ENCODE results near the gene AP4M1. TPM values are rescaled to one million over a fixed set of nuclear protein-coding genes. Genes with fewer than 3 reads are reported as not detected.
A peak's percentile ranks its signal among the peaks of the same experiment; 100 is the strongest.
"Not testable (repeated sequence)": the region's sequence is repeated elsewhere in the genome, so short reads cannot be mapped to it uniquely, and the experiment has no call there.

The AP4M1 gene
- polyA plus RNA-seq, 1 donor, result 18.2 TPM

DNA sequence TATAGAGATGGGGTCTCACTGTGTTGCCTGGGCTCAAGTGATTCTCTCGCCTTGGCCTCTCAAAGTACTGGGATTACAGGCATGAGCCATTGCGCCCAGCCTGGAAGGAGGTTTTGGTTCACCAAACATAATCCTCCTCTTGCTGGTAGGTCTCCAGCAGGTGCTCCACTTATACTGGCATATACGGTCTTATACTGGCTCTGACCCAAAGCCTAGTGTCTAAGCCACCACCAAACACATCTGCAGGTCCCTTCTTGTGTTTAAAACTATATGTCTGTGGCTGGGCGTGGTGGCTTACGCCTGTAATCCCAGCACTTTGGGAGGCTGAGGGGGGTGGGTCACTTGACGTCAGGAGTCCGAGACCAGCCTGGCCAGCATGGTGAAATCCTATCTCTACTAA lies 30.7 kb downstream of the AP4M1 start:
- H3K27ac ChIP-seq (ENCODE audit: low read length), result no peak overlapping the region
- no peak overlapping the region for H3K4me3 ChIP-seq (ENCODE audit: low read length)
- no peaks in the 10 kb centered on the region for H3K9me3 ChIP-seq (ENCODE audit: control insufficient read depth, low read depth, low read length)
- peaks cover 17% of the 10 kb centered on the region for H3K4me1 ChIP-seq (ENCODE audit: control insufficient read depth, insufficient read depth, low read length)
- no CpG with 5 or more reads among the region's 7 CpGs for WGBS (ENCODE audit: insufficient coverage, low lambda C conversion rate)
- no peaks in the 10 kb centered on the region for H3K36me3 ChIP-seq (ENCODE audit: control insufficient read depth, insufficient read depth, low read length)
- no peak for DNase-seq
- no peaks in the 10 kb centered on the region for H3K27me3 ChIP-seq (ENCODE audit: control insufficient read depth, insufficient read depth, low read length)

DNA sequence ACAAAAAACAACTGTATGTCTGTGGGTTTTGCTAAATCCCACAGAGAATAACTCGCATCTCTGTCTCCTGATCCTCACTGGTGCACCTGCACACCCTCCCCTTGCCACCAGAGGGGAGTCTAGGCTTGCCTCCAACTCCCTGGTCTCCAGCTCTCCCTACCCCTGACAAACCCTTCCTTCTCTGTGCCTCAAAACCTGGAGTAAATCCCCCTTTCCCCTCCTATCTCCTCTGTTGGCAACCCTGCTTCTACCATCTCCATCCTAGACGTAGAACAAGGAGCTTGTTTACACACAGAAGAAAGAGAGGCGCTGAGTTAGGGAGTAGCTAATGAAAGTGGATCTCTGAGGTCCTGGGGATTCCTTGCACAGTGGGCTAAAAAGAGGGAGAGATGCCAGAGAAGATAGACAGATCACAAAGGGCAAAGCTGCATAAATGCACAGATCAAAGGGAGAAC lies 31.3 kb downstream of the AP4M1 start:
- H3K4me1 ChIP-seq (ENCODE audit: control insufficient read depth, insufficient read depth, low read length), result peaks cover 17% of the 10 kb centered on the region
- no peak overlapping the region for H3K27ac ChIP-seq (ENCODE audit: low read length)
- DNase-seq, result peak in 1 of 2 donors; percentile 42
- no peaks in the 10 kb centered on the region for H3K27me3 ChIP-seq (ENCODE audit: control insufficient read depth, insufficient read depth, low read length)
- H3K9me3 ChIP-seq (ENCODE audit: control insufficient read depth, low read depth, low read length), result no peaks in the 10 kb centered on the region
- H3K4me3 ChIP-seq (ENCODE audit: low read length), result no peak overlapping the region
- no CpG with 5 or more reads among the region's 3 CpGs for WGBS (ENCODE audit: insufficient coverage, low lambda C conversion rate)
- H3K36me3 ChIP-seq (ENCODE audit: control insufficient read depth, insufficient read depth, low read length), result no peaks in the 10 kb centered on the region

DNA sequence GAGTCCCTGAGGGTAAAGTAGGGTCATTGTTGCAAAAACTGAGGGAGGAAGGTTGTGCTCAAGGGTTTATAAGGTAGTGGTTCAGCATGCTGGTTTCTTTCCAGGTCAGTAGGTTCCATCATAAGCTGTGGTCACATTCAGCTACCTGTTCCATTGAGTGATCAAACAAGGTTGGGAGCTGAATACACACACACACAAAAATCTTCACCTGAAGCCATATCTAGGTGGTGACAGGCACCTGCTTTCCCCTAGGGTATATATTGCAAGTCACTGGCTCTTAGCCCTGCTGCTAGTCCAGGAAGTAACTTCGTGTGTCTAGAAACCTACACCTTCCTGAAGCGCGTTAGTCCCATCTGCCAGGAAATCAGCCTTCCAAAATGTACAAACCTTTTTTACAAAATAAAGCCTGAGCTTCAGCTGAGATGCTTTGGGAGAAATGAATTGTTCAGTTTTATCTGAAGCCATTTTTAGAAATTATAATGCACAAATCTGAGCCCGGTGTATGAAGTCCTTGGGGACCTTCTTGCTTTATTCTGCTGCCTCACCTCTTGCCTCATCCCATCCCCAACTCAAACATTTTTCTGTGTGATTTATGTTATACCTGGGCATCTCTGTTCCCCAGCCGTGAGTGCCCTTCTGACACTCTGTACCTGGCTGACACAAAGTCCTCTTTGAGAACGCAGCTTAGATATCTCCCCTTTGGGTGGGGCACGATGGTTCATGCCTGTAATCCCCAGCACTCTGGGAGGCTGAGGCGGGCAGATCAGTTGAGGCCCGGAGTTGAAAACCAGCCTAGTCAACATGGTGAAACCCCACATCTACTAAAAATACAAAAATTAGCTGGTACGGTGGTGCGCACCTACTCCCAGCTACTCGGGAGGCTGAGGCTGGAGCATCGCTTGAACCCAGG lies 36.7 kb downstream of the AP4M1 start:
- DNase-seq, result no peak
- Histone ChIP-seq H3K9me3 (ENCODE audit: control insufficient read depth, low read depth, low read length) (no peaks in the 10 kb centered on the region), H3K27me3 (ENCODE audit: control insufficient read depth, insufficient read depth, low read length) (no peaks in the 10 kb centered on the region), H3K27ac (ENCODE audit: low read length) (no peak overlapping the region), H3K36me3 (ENCODE audit: control insufficient read depth, insufficient read depth, low read length) (no peaks in the 10 kb centered on the region), H3K4me1 (ENCODE audit: control insufficient read depth, insufficient read depth, low read length) (peaks cover 6% of the 10 kb centered on the region), H3K4me3 (ENCODE audit: low read length) (no peak overlapping the region)
- 100% methylated on average over 1 of the region's 13 CpGs for WGBS (ENCODE audit: insufficient coverage, low lambda C conversion rate)

DNA sequence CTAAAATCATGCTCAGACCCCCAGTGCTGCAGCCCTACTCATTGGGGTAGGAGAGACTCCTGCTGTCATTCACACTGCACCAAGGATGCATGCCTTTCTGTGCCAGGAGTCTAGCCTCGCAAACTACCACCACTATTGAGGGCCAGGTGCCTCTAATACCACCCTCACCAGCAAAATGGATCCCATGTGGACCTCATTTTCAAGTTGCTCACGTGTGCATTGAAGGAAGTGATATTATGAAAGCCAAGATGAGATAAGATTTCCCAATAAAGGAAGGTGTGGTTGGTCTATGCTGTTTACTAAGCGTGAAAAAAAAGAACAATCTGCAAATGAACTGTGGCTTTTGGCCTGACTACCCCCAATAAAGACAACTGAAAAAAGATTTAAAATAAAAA lies 40.1 kb downstream of the AP4M1 start:
- Histone ChIP-seq H3K4me3 (ENCODE audit: low read length) (no peak overlapping the region), H3K27me3 (ENCODE audit: control insufficient read depth, insufficient read depth, low read length) (no peaks in the 10 kb centered on the region), H3K27ac (ENCODE audit: low read length) (peak overlapping the region; percentile 68), H3K4me1 (ENCODE audit: control insufficient read depth, insufficient read depth, low read length) (peaks cover 6% of the 10 kb centered on the region), H3K36me3 (ENCODE audit: control insufficient read depth, insufficient read depth, low read length) (no peaks in the 10 kb centered on the region), H3K9me3 (ENCODE audit: control insufficient read depth, low read depth, low read length) (no peaks in the 10 kb centered on the region)
- WGBS (ENCODE audit: insufficient coverage, low lambda C conversion rate), result no CpG with 5 or more reads among the region's 3 CpGs
- DNase-seq, result peak; percentile 52 to 76

DNA sequence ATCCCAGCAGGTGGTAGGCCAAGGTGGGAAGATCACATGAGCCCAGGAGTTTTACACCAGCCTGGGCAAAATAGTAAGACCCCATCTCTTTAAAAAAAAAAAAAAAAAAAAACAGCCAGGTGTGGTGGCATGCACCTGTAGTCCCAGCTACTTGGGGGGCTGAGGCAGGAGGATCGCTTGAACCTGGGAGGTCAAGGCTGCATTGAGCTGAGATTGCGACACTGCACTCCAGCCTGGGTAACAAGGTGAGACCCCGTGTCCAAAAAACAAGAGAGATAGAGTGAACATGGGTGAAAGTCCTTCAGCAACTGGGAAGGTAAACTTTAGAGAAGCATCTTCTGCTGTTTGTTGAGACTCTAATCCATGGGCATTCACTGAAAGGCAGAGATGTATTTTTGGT lies 41.0 kb downstream of the AP4M1 start:
- no CpG with 5 or more reads among the region's 3 CpGs for WGBS (ENCODE audit: insufficient coverage, low lambda C conversion rate)
- no peaks in the 10 kb centered on the region for H3K36me3 ChIP-seq (ENCODE audit: control insufficient read depth, insufficient read depth, low read length)
- H3K4me3 ChIP-seq (ENCODE audit: low read length), result no peak overlapping the region
- DNase-seq, result no peak
- H3K27me3 ChIP-seq (ENCODE audit: control insufficient read depth, insufficient read depth, low read length), result no peaks in the 10 kb centered on the region
- peaks cover 6% of the 10 kb centered on the region for H3K4me1 ChIP-seq (ENCODE audit: control insufficient read depth, insufficient read depth, low read length)
- peak overlapping the region; percentile 32 for H3K27ac ChIP-seq (ENCODE audit: low read length)
- no peaks in the 10 kb centered on the region for H3K9me3 ChIP-seq (ENCODE audit: control insufficient read depth, low read depth, low read length)

DNA sequence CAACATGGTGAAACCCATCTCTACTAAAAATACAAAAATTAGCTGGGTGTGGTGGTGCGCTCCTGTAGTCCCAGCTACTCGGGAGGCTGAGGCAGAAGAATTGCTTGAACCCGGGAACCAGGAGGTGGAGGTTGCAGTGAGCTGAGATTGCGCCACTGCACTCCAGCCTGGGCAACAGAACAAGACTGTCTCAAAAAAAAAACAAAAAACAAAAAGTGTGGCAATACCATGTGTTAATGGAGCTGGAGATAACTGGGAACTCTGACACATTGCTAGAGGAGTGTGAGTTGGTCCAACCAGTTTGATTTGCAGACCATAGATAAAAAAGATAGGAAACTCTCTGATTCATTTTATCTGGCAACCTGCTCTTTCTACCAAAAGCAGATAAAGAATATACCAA lies 44.9 kb downstream of the AP4M1 start:
- not testable (repeated sequence) for H3K27me3 ChIP-seq (ENCODE audit: control insufficient read depth, insufficient read depth, low read length); DNase-seq; H3K9me3 ChIP-seq (ENCODE audit: control insufficient read depth, low read depth, low read length); H3K4me3 ChIP-seq (ENCODE audit: low read length); H3K36me3 ChIP-seq (ENCODE audit: control insufficient read depth, insufficient read depth, low read length); H3K27ac ChIP-seq (ENCODE audit: low read length)
- H3K4me1 ChIP-seq (ENCODE audit: control insufficient read depth, insufficient read depth, low read length), result peaks cover 21% of the 10 kb centered on the region
- WGBS (ENCODE audit: insufficient coverage, low lambda C conversion rate), result no CpG with 5 or more reads among the region's 4 CpGs

DNA sequence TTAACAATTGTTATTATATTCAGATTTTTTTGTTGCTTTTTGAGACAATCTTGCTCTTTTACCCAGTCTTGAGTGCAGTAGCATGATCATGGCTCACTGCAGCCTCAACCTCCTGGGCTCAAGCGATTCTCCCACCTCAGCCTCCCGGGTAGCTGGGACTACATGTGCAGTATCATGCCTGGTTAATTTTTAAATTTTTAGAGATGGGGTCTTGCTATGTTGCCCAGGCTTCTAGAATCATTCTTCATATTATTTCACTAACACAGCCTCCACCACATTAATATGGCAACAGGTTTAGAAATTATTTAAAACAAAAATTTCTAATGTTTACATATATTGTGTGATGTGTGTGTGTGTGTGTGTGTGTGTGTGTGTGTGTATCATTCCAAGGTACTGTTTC lies 45.8 kb downstream of the AP4M1 start:
- Histone ChIP-seq H3K4me1 (ENCODE audit: control insufficient read depth, insufficient read depth, low read length) (peaks cover 24% of the 10 kb centered on the region), H3K27ac (ENCODE audit: low read length) (no peak overlapping the region), H3K27me3 (ENCODE audit: control insufficient read depth, insufficient read depth, low read length) (no peaks in the 10 kb centered on the region), H3K9me3 (ENCODE audit: control insufficient read depth, low read depth, low read length) (no peaks in the 10 kb centered on the region), H3K4me3 (ENCODE audit: low read length) (no peak overlapping the region), H3K36me3 (ENCODE audit: control insufficient read depth, insufficient read depth, low read length) (peaks cover 4% of the 10 kb centered on the region)
- WGBS (ENCODE audit: insufficient coverage, low lambda C conversion rate), result no CpG with 5 or more reads among the region's 2 CpGs
- no peak for DNase-seq

DNA sequence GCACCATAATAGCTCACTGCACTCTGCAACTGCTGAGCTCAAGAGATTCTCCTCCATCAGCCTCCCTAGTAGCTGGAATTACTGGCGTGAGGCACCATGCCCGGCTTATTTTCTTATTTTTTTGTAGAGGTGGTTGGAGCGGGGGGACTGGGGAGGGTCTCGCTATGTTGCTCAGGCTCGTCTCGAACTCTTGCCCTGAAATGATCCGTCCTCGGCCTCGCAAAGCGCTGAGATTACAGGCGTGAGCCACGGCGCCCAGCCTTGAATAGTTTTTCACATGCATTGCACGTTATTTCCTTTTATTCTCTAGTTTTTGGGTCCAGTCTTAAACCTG lies 46.7 kb downstream of the AP4M1 start:
- Histone ChIP-seq H3K9me3 (ENCODE audit: control insufficient read depth, low read depth, low read length) (no peaks in the 10 kb centered on the region), H3K27me3 (ENCODE audit: control insufficient read depth, insufficient read depth, low read length) (no peaks in the 10 kb centered on the region), H3K4me1 (ENCODE audit: control insufficient read depth, insufficient read depth, low read length) (peaks cover 29% of the 10 kb centered on the region), H3K4me3 (ENCODE audit: low read length) (peak overlapping the region; percentile 95), H3K36me3 (ENCODE audit: control insufficient read depth, insufficient read depth, low read length) (peaks cover 9% of the 10 kb centered on the region), H3K27ac (ENCODE audit: low read length) (peak overlapping the region; percentile 76)
- no CpG with 5 or more reads among the region's 14 CpGs for WGBS (ENCODE audit: insufficient coverage, low lambda C conversion rate)
- no peak for DNase-seq

DNA sequence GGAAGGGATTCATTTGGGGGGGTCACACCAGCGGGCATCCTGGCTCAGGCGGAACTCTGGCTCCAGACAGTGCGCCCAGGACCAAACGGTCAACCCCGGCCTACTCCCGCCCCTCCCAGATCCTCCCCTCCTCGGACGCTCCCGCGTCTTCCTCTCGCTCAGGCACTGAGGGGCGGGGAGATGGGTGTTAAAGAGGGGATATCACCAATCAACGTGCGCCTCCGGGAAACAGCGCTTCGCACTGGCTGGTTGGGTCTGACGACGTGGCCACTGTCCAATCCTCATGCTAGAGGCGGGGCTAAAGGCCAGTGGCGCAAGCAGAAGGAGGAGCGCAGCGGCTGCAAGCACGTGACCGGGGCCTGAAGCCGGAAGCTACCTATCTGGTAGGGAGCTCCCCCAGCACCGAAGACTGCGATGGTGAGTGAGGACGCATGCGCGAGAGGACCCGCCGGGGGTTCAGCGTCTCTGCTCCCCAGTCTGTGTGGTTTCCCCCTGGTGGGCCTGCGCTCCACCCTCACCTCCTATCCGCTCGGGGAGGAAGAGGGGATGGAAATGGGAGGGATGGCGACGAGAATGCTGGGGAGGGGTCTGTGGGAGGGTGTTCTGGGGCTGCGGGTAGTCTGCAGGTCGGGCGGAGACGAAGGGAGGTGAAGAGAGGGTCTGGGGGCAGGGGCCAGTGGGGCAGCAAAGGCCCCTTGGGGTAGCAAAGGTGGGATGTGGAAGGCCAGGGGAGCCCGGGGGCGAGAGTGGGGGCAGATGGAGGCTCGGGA lies 47.3 kb downstream of the AP4M1 start, which contains the start of gene LAMTOR4:
TSS of gene LAMTOR4 (plus strand) at position 360 of the 770 bp plus-strand sequence. CDS start at position 415, 55 bp downstream.
- no CpG with 5 or more reads among the region's 46 CpGs for WGBS (ENCODE audit: insufficient coverage, low lambda C conversion rate)
- DNase-seq, result peak; percentile 99 to 100
- Histone ChIP-seq H3K4me3 (ENCODE audit: low read length) (peak within 1 kb of the TSS; percentile 95), H3K9me3 (ENCODE audit: control insufficient read depth, low read depth, low read length) (no peaks in the 10 kb centered on the region), H3K27me3 (ENCODE audit: control insufficient read depth, insufficient read depth, low read length) (no peaks in the 10 kb centered on the region), H3K4me1 (ENCODE audit: control insufficient read depth, insufficient read depth, low read length) (peaks cover 34% of the 10 kb centered on the region), H3K36me3 (ENCODE audit: control insufficient read depth, insufficient read depth, low read length) (peaks cover 14% of the 10 kb centered on the region), H3K27ac (ENCODE audit: low read length) (peak within 1 kb of the TSS; percentile 76)

DNA sequence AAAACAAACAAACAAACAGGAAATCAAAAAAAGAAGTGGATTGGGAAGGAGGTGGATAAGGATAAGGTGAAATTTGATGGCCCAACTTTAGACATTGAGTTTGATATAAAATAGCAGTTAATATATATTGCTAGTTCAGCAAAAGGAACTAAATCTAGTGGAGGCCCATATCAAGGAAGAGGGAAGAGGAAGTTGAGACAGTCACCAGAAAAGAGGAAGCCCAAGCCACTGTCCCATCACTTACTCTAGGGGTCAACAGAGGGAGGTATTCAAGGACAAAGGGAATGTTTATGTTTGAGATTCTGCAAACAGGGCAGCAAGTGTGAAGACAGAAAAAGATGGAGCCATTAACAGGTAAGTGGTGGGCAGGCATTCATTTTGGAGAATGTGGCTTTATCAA lies 51.0 kb downstream of the AP4M1 start:
- DNase-seq, result no peak
- Histone ChIP-seq H3K27me3 (ENCODE audit: control insufficient read depth, insufficient read depth, low read length) (no peaks in the 10 kb centered on the region), H3K36me3 (ENCODE audit: control insufficient read depth, insufficient read depth, low read length) (peaks cover 44% of the 10 kb centered on the region), H3K9me3 (ENCODE audit: control insufficient read depth, low read depth, low read length) (no peaks in the 10 kb centered on the region), H3K4me1 (ENCODE audit: control insufficient read depth, insufficient read depth, low read length) (peaks cover 67% of the 10 kb centered on the region), H3K27ac (ENCODE audit: low read length) (no peak overlapping the region), H3K4me3 (ENCODE audit: low read length) (no peak overlapping the region)
